ENCODE measurements around the gene MAD1L1. TPM values are rescaled to one million over a fixed set of nuclear protein-coding genes. Genes with fewer than 3 reads are reported as not detected.
"Not testable (repeated sequence)": the region's sequence is repeated elsewhere in the genome, so short reads cannot be mapped to it uniquely, and the experiment has no call there.

The MAD1L1 gene
- total RNA-seq, 1 donor from 2014 or later: 57.6 TPM

GRCh38 chr7:1824151-1824881, 408.4 kb downstream of the MAD1L1 start:
- not testable (repeated sequence) for H3K27me3 Mint-ChIP-seq (ENCODE audit: unreplicated experiment); H3K9me3 Mint-ChIP-seq (ENCODE audit: unreplicated experiment); H3K4me1 Mint-ChIP-seq (ENCODE audit: low read depth, unreplicated experiment); H3K36me3 Mint-ChIP-seq (ENCODE audit: unreplicated experiment); H3K27ac Mint-ChIP-seq (ENCODE audit: unreplicated experiment); DNase-seq; H3K4me3 Mint-ChIP-seq (ENCODE audit: unreplicated experiment)

- Mint-ChIP-seq H3K27ac (ENCODE audit: unreplicated experiment) (no peak overlapping the region), H3K4me3 (ENCODE audit: unreplicated experiment) (no peak overlapping the region), H3K4me1 (ENCODE audit: low read depth, unreplicated experiment) (peaks cover 7% of the 10 kb centered on the region), H3K36me3 (ENCODE audit: unreplicated experiment) (peaks cover 1% of the 10 kb centered on the region), H3K9me3 (ENCODE audit: unreplicated experiment) (no peaks in the 10 kb centered on the region), H3K27me3 (ENCODE audit: unreplicated experiment) (peaks cover under 1% of the 10 kb centered on the region)
- no peak for DNase-seq
- TF ChIP-seq CTCF (IDR thresholded peaks at IDR 0.05; ENCODE audit: partially characterized antibody, unreplicated experiment): no peak
Measured at GRCh38 chr7:1823376-1824150, 409.2 kb downstream of the MAD1L1 start.

GRCh38 chr7:1819259-1819841, 413.4 kb downstream of the MAD1L1 start:
- DNase-seq: no peak
- TF ChIP-seq CTCF (IDR thresholded peaks at IDR 0.05; ENCODE audit: partially characterized antibody, unreplicated experiment): no peak
- Mint-ChIP-seq H3K9me3 (ENCODE audit: unreplicated experiment) (no peaks in the 10 kb centered on the region), H3K4me1 (ENCODE audit: low read depth, unreplicated experiment) (peaks cover 13% of the 10 kb centered on the region), H3K27ac (ENCODE audit: unreplicated experiment) (no peak overlapping the region), H3K27me3 (ENCODE audit: unreplicated experiment) (peaks cover 4% of the 10 kb centered on the region), H3K36me3 (ENCODE audit: unreplicated experiment) (no peaks in the 10 kb centered on the region), H3K4me3 (ENCODE audit: unreplicated experiment) (no peak overlapping the region)

- H3K36me3 Mint-ChIP-seq (ENCODE audit: unreplicated experiment): no peaks in the 10 kb centered on the region
- no peak for DNase-seq
- H3K4me3 Mint-ChIP-seq (ENCODE audit: unreplicated experiment): no peak overlapping the region
- no peaks in the 10 kb centered on the region for H3K9me3 Mint-ChIP-seq (ENCODE audit: unreplicated experiment)
- no peak for TF ChIP-seq CTCF (IDR thresholded peaks at IDR 0.05; ENCODE audit: partially characterized antibody, unreplicated experiment)
- peaks cover 15% of the 10 kb centered on the region for H3K4me1 Mint-ChIP-seq (ENCODE audit: low read depth, unreplicated experiment)
- H3K27me3 Mint-ChIP-seq (ENCODE audit: unreplicated experiment): peaks cover 4% of the 10 kb centered on the region
- H3K27ac Mint-ChIP-seq (ENCODE audit: unreplicated experiment): no peak overlapping the region
Measured at GRCh38 chr7:1818575-1819258, 414.0 kb downstream of the MAD1L1 start.

GRCh38 chr7:1817061-1817712, 415.6 kb downstream of the MAD1L1 start:
- Mint-ChIP-seq H3K4me3 (ENCODE audit: unreplicated experiment) (no peak overlapping the region), H3K9me3 (ENCODE audit: unreplicated experiment) (peaks cover 1% of the 10 kb centered on the region), H3K4me1 (ENCODE audit: low read depth, unreplicated experiment) (peaks cover 17% of the 10 kb centered on the region), H3K27ac (ENCODE audit: unreplicated experiment) (no peak overlapping the region), H3K27me3 (ENCODE audit: unreplicated experiment) (peaks cover 4% of the 10 kb centered on the region), H3K36me3 (ENCODE audit: unreplicated experiment) (no peaks in the 10 kb centered on the region)
- no peak for TF ChIP-seq CTCF (IDR thresholded peaks at IDR 0.05; ENCODE audit: partially characterized antibody, unreplicated experiment)
- DNase-seq: no peak

GRCh38 chr7:1816451-1816850, 416.3 kb downstream of the MAD1L1 start:
- not testable (repeated sequence) for H3K4me3 Mint-ChIP-seq (ENCODE audit: unreplicated experiment); H3K27ac Mint-ChIP-seq (ENCODE audit: unreplicated experiment)

GRCh38 chr7:1815551-1816281, 417.0 kb downstream of the MAD1L1 start:
- not testable (repeated sequence) for H3K36me3 Mint-ChIP-seq (ENCODE audit: unreplicated experiment); H3K9me3 Mint-ChIP-seq (ENCODE audit: unreplicated experiment); H3K27ac Mint-ChIP-seq (ENCODE audit: unreplicated experiment); H3K27me3 Mint-ChIP-seq (ENCODE audit: unreplicated experiment); H3K4me3 Mint-ChIP-seq (ENCODE audit: unreplicated experiment)
- DNase-seq: peak; percentile 70
- peaks cover 23% of the 10 kb centered on the region for H3K4me1 Mint-ChIP-seq (ENCODE audit: low read depth, unreplicated experiment)

More at GRCh38 chr7:1816451-1816850, 416.3 kb downstream of the MAD1L1 start:
- H3K36me3 Mint-ChIP-seq (ENCODE audit: unreplicated experiment); H3K27me3 Mint-ChIP-seq (ENCODE audit: unreplicated experiment); H3K9me3 Mint-ChIP-seq (ENCODE audit: unreplicated experiment): not testable (repeated sequence)
- DNase-seq: peak; percentile 61
- H3K4me1 Mint-ChIP-seq (ENCODE audit: low read depth, unreplicated experiment): peaks cover 20% of the 10 kb centered on the region
